Stimulated activated CD4-positive, alpha-beta T cell treated with anti-CD3 and anti-CD28 coated beads, Interleukin-15, amount 100 ng/mL, for 1 hour (primary cell): ENCODE results near the gene VAV1.

ENCODE experiments used
- DNase-seq, 2 donors: peaks; one replicate each; pipeline ENCODE4 v3.0.0-alpha.2; 2020; ENCODE audit warnings: low read depth in 1 of 2, low spot score in 1 of 2

Gene VAV1

GRCh38 chr19:6772028-6772865, at the start of gene VAV1:
Gene VAV1 (plus strand): TSS chr19:6772708. CDS start chr19:6772808, 100 bp downstream.
- peak; percentile 60 to 63 for DNase-seq

GRCh38 chr19:6723108-6723618, 49.3 kb upstream of the VAV1 start:
- no peak for DNase-seq

- DNase-seq, result no peak
These were observed 48.8 kb upstream of the VAV1 start for GRCh38 chr19:6723738-6724137.

- no peak for DNase-seq
These were observed 47.6 kb upstream of the VAV1 start for GRCh38 chr19:6724631-6725492.

GRCh38 chr19:6725513-6726231, 46.8 kb upstream of the VAV1 start:
- DNase-seq, result no peak

GRCh38 chr19:6728346-6728745, 44.2 kb upstream of the VAV1 start:
- DNase-seq, result no peak

GRCh38 chr19:6729573-6730152, 42.8 kb upstream of the VAV1 start:
- DNase-seq, result no peak

- DNase-seq, result peak in 1 of 2 donors; percentile 32
These were observed 42.2 kb upstream of the VAV1 start for GRCh38 chr19:6730153-6730804.

- DNase-seq, result no peak
These were observed 41.4 kb upstream of the VAV1 start for GRCh38 chr19:6730941-6731670.

GRCh38 chr19:6731822-6732221, 40.7 kb upstream of the VAV1 start:
- no peak for DNase-seq

- no peak for DNase-seq
These were observed 39.6 kb upstream of the VAV1 start for GRCh38 chr19:6732803-6733337.

- DNase-seq, result no peak
These were observed 39.0 kb upstream of the VAV1 start for GRCh38 chr19:6733338-6734095.

GRCh38 chr19:6734096-6734696, 38.3 kb upstream of the VAV1 start:
- DNase-seq, result no peak

- DNase-seq, result no peak
These were observed 37.2 kb upstream of the VAV1 start for GRCh38 chr19:6735181-6735911.

- DNase-seq, result peak; percentile 35 to 49
These were observed 36.2 kb upstream of the VAV1 start for GRCh38 chr19:6736169-6736916.

GRCh38 chr19:6736917-6737283, 35.6 kb upstream of the VAV1 start:
- peak in 1 of 2 donors; percentile 7 for DNase-seq
